ENCODE measurements around the gene TSEN2. TPM values are rescaled to one million over a fixed set of nuclear protein-coding genes. Genes with fewer than 3 reads are reported as not detected.
"Not testable (repeated sequence)": the region's sequence is repeated elsewhere in the genome, so short reads cannot be mapped to it uniquely, and the experiment has no call there.

The TSEN2 gene
- total RNA-seq, 1 donor from 2014 or later: 11.4 TPM

DNA sequence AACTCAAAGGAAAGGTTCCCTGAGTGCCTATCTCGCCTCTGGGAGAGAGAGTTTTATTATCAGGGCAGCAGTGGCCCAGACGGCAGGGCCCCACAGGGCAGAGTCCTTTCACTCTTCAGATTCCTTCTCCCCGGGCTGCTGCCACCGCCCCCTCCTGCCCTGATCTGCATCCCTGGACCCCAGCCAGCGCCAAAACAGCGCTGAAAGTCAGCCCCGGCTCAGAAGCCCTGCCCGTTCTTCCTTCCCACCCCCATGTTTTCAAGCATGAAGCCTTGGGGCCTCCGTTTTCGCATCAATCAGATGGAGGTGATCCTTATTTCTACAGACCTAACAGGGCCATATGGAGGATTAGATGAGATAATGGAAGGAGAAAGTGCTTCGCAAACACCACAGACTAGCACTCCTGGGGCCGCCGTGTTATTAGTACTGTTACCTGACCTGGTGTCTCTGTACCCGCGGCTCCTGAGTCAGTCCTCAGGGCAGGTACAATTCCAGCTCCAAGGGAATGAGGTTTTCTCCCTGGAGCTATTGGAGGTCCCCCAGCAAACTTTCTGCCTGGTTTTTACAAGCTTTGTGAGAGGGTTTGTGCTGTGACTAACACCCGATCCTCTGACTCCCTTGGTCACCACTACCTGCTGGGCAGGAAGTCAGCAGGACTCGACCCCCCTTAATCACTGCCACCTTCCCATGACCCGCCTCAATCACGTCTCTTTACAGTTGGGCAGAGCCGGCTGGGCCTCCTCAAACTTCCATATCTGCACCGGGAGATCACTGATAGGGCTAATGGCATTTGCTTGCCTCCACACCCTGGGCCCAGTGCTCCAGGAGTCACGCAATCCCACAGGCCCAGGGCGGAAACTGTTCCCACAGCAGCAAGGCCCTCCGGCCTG lies 39.5 kb upstream of the TSEN2 start:
- no peaks in the 10 kb centered on the region for H3K27me3 ChIP-seq (ENCODE audit: control insufficient read depth, insufficient read depth, low read length)
- no peaks in the 10 kb centered on the region for H3K36me3 ChIP-seq (ENCODE audit: control insufficient read depth, insufficient read depth, low read length)
- H3K4me3 ChIP-seq (ENCODE audit: low read depth, low read length): no peak overlapping the region
- TF ChIP-seq, protein P1, sequence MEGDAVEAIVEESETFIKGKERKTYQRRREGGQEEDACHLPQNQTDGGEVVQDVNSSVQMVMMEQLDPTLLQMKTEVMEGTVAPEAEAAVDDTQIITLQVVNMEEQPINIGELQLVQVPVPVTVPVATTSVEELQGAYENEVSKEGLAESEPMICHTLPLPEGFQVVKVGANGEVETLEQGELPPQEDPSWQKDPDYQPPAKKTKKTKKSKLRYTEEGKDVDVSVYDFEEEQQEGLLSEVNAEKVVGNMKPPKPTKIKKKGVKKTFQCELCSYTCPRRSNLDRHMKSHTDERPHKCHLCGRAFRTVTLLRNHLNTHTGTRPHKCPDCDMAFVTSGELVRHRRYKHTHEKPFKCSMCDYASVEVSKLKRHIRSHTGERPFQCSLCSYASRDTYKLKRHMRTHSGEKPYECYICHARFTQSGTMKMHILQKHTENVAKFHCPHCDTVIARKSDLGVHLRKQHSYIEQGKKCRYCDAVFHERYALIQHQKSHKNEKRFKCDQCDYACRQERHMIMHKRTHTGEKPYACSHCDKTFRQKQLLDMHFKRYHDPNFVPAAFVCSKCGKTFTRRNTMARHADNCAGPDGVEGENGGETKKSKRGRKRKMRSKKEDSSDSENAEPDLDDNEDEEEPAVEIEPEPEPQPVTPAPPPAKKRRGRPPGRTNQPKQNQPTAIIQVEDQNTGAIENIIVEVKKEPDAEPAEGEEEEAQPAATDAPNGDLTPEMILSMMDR (IDR thresholded peaks at IDR 0.05; ENCODE audit: insufficient read depth, low read length, poor library complexity, severe bottlenecking): no peak
- DNase-seq (ENCODE audit: low read depth): peak; percentile 71

DNA sequence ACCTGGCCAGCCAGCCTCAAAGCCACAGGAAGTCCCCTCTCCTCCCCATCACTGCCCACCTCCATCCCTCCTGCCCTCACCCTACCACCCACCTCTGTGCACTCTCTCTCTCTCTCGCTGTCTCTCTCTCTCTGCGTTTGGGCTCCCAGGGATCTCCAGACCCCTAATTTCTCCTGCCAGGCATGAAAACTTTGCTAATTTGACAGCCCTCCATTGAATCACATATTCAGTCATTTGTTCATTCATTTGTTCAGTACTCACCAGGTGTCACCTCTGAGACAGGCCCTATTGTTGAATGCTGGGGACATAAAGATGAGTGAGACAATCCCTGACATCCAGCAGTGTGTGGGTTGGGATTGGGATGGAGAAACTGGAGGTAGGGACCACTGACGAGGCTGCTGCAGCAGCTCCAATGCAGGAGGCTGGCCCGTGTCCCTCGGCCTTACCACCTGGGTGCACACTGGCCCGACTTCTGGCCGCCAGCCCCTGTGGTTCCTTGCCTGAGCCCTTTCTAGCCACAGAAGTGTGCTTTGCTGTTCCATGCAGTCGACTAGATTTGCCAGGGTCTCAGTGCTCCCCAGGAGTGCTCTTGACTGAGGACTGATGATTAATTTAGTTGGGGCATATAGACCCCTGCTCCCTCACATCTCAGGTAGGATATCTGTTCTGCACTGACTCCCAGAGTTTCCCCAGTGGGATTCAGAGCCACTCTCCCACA lies 38.6 kb upstream of the TSEN2 start:
- H3K27me3 ChIP-seq (ENCODE audit: control insufficient read depth, insufficient read depth, low read length): no peaks in the 10 kb centered on the region
- no peak overlapping the region for H3K4me3 ChIP-seq (ENCODE audit: low read depth, low read length)
- DNase-seq (ENCODE audit: low read depth): no peak
- H3K36me3 ChIP-seq (ENCODE audit: control insufficient read depth, insufficient read depth, low read length): no peaks in the 10 kb centered on the region
- TF ChIP-seq, protein P1 (IDR thresholded peaks at IDR 0.05; ENCODE audit: insufficient read depth, low read length, poor library complexity, severe bottlenecking): no peak

DNA sequence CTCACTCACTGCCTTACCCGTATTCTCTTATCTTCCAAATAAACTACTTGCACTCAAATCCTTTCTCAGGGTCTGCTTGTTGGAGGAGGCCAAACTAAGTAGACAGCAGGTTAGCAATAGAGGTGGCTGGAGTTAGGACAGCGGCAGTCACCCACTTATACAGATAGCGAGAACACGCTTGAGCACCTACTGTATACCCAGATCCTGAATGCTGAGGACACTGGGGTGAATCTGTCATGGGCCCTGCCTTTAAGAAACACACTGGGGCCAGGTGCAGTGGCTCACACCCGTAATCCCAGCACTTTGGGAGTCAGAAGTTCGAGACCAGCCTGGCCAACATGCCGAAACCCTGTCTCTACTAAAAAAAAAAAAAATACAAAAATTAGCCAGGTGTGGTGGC lies 38.0 kb upstream of the TSEN2 start:
- H3K4me3 ChIP-seq (ENCODE audit: low read depth, low read length): no peak overlapping the region
- DNase-seq (ENCODE audit: low read depth): no peak
- TF ChIP-seq, protein P1 (IDR thresholded peaks at IDR 0.05; ENCODE audit: insufficient read depth, low read length, poor library complexity, severe bottlenecking): no peak
- no peaks in the 10 kb centered on the region for H3K36me3 ChIP-seq (ENCODE audit: control insufficient read depth, insufficient read depth, low read length)
- no peaks in the 10 kb centered on the region for H3K27me3 ChIP-seq (ENCODE audit: control insufficient read depth, insufficient read depth, low read length)

DNA sequence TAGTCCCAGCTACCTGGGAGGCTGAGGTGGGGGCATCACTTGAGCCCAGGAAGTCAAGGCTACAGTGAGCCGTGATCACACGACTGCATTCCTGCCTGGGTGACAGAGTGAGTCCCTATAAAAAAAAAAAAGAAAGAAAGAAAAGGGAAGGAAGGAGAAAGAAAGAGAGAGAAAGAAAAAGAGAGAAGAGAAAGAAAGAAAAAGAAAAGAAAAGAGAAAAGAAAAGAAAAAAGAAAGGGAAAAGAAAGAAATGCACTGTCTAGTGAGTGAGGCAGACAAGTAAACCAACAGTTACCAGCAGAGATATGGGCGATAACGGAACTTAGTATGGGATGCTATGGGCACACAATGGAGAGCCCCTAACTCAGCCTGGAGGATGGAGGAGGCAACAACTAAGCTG lies 37.2 kb upstream of the TSEN2 start:
- Histone ChIP-seq H3K4me3 (ENCODE audit: low read depth, low read length) (no peak overlapping the region), H3K36me3 (ENCODE audit: control insufficient read depth, insufficient read depth, low read length) (no peaks in the 10 kb centered on the region), H3K27me3 (ENCODE audit: control insufficient read depth, insufficient read depth, low read length) (no peaks in the 10 kb centered on the region)
- TF ChIP-seq, protein P1 (IDR thresholded peaks at IDR 0.05; ENCODE audit: insufficient read depth, low read length, poor library complexity, severe bottlenecking): no peak
- no peak for DNase-seq (ENCODE audit: low read depth)

DNA sequence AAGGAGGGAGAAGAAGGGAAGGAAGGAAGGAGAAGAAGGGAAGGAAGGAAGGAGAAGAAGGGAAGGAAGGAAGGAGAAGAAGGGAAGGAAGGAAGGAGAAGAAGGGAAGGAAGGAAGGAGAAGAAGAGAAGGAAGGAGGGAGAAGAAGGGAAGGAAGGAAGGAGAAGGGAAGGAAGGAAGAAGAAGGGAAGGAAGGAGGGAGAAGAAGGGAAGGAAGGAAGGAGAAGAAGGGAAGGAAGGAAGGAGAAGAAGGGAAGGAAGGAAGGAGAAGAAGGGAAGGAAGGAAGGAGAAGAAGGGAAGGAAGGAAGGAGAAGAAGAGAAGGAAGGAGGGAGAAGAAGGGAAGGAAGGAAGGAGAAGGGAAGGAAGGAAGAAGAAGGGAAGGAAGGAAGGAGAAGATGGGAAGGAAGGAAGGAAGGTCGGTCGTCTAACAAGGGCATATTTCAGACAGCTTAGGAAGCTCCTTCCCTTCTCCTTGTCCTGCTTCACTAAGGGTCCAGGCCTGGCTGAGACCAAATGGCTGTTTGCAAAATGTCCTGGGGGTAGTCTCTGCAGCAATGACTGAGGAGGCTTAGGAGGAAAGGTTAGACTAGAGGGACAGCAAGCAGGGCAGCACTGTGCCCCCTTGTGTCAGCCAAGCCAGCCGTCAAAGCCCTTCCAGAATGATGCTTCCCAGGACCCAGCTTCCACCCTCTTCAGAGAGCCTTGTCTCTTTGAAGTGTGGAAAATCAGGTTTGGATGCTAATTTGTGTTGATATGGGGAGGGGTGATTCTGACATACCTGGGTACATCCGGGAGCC lies 35.7 kb upstream of the TSEN2 start:
- H3K27me3 ChIP-seq (ENCODE audit: control insufficient read depth, insufficient read depth, low read length): not testable (repeated sequence)

More for the DNA sequence above, 35.7 kb upstream of the TSEN2 start:
- DNase-seq (ENCODE audit: low read depth); H3K4me3 ChIP-seq (ENCODE audit: low read depth, low read length); H3K36me3 ChIP-seq (ENCODE audit: control insufficient read depth, insufficient read depth, low read length): not testable (repeated sequence)

All from kidney epithelial cell (primary cell).